ENCODE measurements around the gene VOPP1.

The VOPP1 gene

GRCh38 chr7:55508221-55509011 lies 63.9 kb downstream of the VOPP1 start:
- ChIA-PET CTCF (interaction anchor here (0.8 to 2.1 kb wide), 2 partner anchors 8 to 9 kb away, joined by 3 to 6 read pairs; no protein-coding TSS in a partner anchor), POLR2A (interaction anchor here (0.6 kb wide), 1 partner anchor 351 kb away, joined by 3 read pairs; no protein-coding TSS in a partner anchor)
- no peak for TF ChIP-seq CTCF (IDR thresholded peaks at IDR 0.05; ENCODE audit: insufficient read depth, low read length, missing control alignments)
- H3K4me3 ChIP-seq (ENCODE audit: low read depth, low read length), result no peak overlapping the region
- DNase-seq (ENCODE audit: low read depth, low spot score), result no peak

GRCh38 chr7:55507743-55508142 lies 64.6 kb downstream of the VOPP1 start:
- no peak for TF ChIP-seq CTCF (IDR thresholded peaks at IDR 0.05; ENCODE audit: insufficient read depth, low read length, missing control alignments)
- no peak overlapping the region for H3K4me3 ChIP-seq (ENCODE audit: low read depth, low read length)
- POLR2A ChIA-PET, result interaction anchor here (0.6 kb wide), 1 partner anchor 351 kb away, joined by 3 read pairs; no protein-coding TSS in a partner anchor
- no peak for DNase-seq (ENCODE audit: low read depth, low spot score)
- CTCF ChIA-PET, result interaction anchor here (1.6 to 2.1 kb wide), 2 partner anchors 8 to 228 kb away, joined by 4 to 6 read pairs; no protein-coding TSS in a partner anchor

- POLR2A ChIA-PET, result no interaction called here
- CTCF ChIA-PET, result interaction anchor here (1.2 to 1.3 kb wide), 2 partner anchors 16 to 27 kb away, joined by 3 to 4 read pairs; no protein-coding TSS in a partner anchor
These were observed 67.2 kb downstream of the VOPP1 start for GRCh38 chr7:55504967-55505658.

GRCh38 chr7:55504093-55504859 lies 68.0 kb downstream of the VOPP1 start:
- no peak for TF ChIP-seq CTCF (IDR thresholded peaks at IDR 0.05; ENCODE audit: insufficient read depth, low read length, missing control alignments)
- DNase-seq (ENCODE audit: low read depth, low spot score), result no peak

More at GRCh38 chr7:55504967-55505658, 67.2 kb downstream of the VOPP1 start:
- DNase-seq (ENCODE audit: low read depth, low spot score), result no peak
- H3K4me3 ChIP-seq (ENCODE audit: low read depth, low read length), result no peak overlapping the region
- no peak for TF ChIP-seq CTCF (IDR thresholded peaks at IDR 0.05; ENCODE audit: insufficient read depth, low read length, missing control alignments)

GRCh38 chr7:55502858-55503440 lies 69.4 kb downstream of the VOPP1 start:
- CTCF ChIA-PET, result interaction anchor here (0.8 to 1.0 kb wide), 2 partner anchors 80 to 92 kb away, joined by 3 read pairs; no protein-coding TSS in a partner anchor
- POLR2A ChIA-PET, result interaction anchor here (0.5 kb wide), 1 partner anchor 59 kb away, joined by 4 read pairs; no protein-coding TSS in a partner anchor
- DNase-seq (ENCODE audit: low read depth, low spot score), result no peak
- H3K4me3 ChIP-seq (ENCODE audit: low read depth, low read length), result no peak overlapping the region
- TF ChIP-seq CTCF (IDR thresholded peaks at IDR 0.05; ENCODE audit: insufficient read depth, low read length, missing control alignments), result no peak

More at GRCh38 chr7:55504093-55504859, 68.0 kb downstream of the VOPP1 start:
- no peak overlapping the region for H3K4me3 ChIP-seq (ENCODE audit: low read depth, low read length)
- ChIA-PET CTCF (interaction anchor here (1.0 kb wide), 1 partner anchor 15 kb away, joined by 3 read pairs; no protein-coding TSS in a partner anchor), POLR2A (no interaction called here)
